Measurements from ENCODE around the gene GREM2. TPM values are rescaled to one million over a fixed set of nuclear protein-coding genes. Genes with fewer than 3 reads are reported as not detected.

Gene GREM2
- total RNA-seq, 4 donors from 2014 or later, result 0.83 to 3.1 (median 2.8) TPM

DNA sequence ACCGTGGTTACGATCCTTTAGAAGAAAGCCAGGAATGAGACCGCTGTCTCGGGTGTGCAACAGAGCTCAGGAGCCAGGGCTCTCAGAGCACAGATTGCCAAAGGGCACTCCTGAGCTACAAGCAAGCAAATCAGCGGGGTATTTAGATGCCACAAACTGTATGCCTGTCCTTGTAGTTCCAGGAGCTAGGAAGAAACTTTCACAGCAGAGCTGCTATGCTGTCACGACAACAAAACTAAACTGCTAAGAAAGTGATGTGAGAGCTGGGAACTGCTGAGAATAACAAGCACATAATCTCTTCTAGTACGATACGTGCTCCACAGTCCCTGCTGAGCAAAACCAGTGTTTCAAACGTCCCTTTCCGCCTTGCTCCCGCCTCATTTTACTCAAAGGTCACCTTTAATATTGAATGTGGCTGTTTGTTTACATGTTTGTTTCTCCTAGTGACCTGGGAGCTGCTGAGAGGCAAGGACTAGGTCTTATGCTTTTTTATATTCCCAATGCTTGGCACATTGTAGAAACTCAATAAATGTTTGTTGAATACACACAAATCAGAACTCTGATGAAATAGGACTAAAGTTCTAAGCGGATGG lies 14.7 kb downstream of the GREM2 start:
- Histone ChIP-seq H3K9me3 (no peaks in the 10 kb centered on the region), H3K4me3 (peak overlapping the region; percentile 8 to 39 (median 22)), H3K27ac (replicated peaks in 1 of 4) (peak overlapping the region; percentile 12 to 56 (median 44)), H3K4me1 (peaks cover 0 to 14% (median 9%) of the 10 kb centered on the region in 4 donors), H3K36me3 (no peaks in the 10 kb centered on the region), H3K27me3 (no peaks in the 10 kb centered on the region)
- intact Hi-C loops (cut with DNase I), result no loop called here
- DNase-seq (ENCODE audit: extremely low spot score), result no peak
- 43% methylated on average over 12 of the region's 12 CpGs for WGBS
- TF ChIP-seq POLR2A (IDR thresholded peaks at IDR 0.05; ENCODE audit: low read depth) (no peak), POLR2AphosphoS5 (IDR thresholded peaks at IDR 0.05) (no peak), EP300 (IDR thresholded peaks at IDR 0.05) (no peak), CTCF (IDR thresholded peaks at IDR 0.05) (no peak)

GRCh38 chr1:240595476-240595875 lies 16.5 kb downstream of the GREM2 start:
- Histone ChIP-seq H3K9me3 (no peaks in the 10 kb centered on the region), H3K4me1 (peaks cover 0 to 14% (median 9%) of the 10 kb centered on the region in 4 donors), H3K27me3 (no peaks in the 10 kb centered on the region), H3K27ac (replicated peaks in 1 of 4) (no peak overlapping the region), H3K4me3 (no peak overlapping the region), H3K36me3 (no peaks in the 10 kb centered on the region)
- intact Hi-C loops (cut with DNase I), result no loop called here
- no peak for DNase-seq (ENCODE audit: extremely low spot score)
- WGBS, result 61% methylated on average over 2 of the region's 2 CpGs
- TF ChIP-seq POLR2AphosphoS5 (IDR thresholded peaks at IDR 0.05) (no peak), POLR2A (IDR thresholded peaks at IDR 0.05; ENCODE audit: low read depth) (no peak), CTCF (IDR thresholded peaks at IDR 0.05) (no peak)

DNA sequence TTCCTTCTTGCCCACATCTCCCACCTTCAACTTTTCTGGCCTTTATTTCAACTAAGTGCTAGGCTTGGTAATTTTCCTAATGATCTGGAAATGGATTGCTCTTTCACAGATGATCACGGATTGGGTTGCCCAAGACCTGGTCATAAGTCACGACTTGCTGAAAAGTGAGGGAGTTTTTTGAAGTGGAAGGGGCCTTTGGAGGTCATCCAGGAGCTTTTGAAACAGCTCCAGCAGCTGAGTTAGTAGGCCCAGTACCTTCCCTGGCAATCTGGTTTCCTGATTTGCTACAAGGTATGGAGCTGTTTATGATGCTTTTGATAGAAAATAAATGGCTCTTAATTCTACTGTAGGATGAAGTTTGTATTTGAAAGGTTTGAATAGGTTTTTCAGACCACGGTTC lies 20.4 kb downstream of the GREM2 start:
- Histone ChIP-seq H3K27me3 (no peaks in the 10 kb centered on the region), H3K27ac (replicated peaks in 1 of 4) (no peak overlapping the region), H3K36me3 (no peaks in the 10 kb centered on the region), H3K9me3 (no peaks in the 10 kb centered on the region), H3K4me3 (no peak overlapping the region), H3K4me1 (peaks cover 0 to 3% (median 1%) of the 10 kb centered on the region in 4 donors)
- WGBS, result 80% methylated on average over 3 of the region's 3 CpGs
- intact Hi-C loops (cut with DNase I), result no loop called here
- DNase-seq (ENCODE audit: extremely low spot score), result peak; percentile 31
- TF ChIP-seq EP300 (IDR thresholded peaks at IDR 0.05), result no peak
- no peak for TF ChIP-seq POLR2AphosphoS5 (IDR thresholded peaks at IDR 0.05)
- no peak for TF ChIP-seq POLR2A (IDR thresholded peaks at IDR 0.05; ENCODE audit: low read depth)
- TF ChIP-seq CTCF (IDR thresholded peaks at IDR 0.05), result no peak

DNA sequence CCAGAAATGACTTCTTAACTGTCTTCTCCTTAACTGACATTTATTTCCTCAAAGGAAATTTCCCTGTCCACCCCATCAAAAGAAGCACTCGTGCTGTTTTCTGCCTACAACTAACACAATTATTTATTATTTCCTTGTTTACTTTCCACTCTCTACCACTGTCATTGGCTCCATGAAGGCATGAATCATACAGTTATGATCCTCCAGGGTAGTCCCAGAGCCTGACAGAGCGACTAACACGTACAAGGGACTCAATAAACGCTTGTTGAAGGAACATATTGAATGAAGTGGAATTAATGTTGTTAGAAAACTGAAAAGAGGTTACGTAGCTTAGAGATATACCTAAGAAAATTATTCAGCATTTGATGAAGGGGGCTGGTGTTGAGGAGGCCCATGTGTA lies 20.9 kb downstream of the GREM2 start:
- intact Hi-C loops (cut with DNase I), result no loop called here
- TF ChIP-seq POLR2AphosphoS5 (IDR thresholded peaks at IDR 0.05) (no peak), CTCF (IDR thresholded peaks at IDR 0.05) (no peak), POLR2A (IDR thresholded peaks at IDR 0.05; ENCODE audit: low read depth) (no peak), EP300 (IDR thresholded peaks at IDR 0.05) (no peak)
- no peaks in the 10 kb centered on the region for H3K4me1 ChIP-seq
- no peaks in the 10 kb centered on the region for H3K9me3 ChIP-seq
- no peaks in the 10 kb centered on the region for H3K27me3 ChIP-seq
- WGBS, result 86% methylated on average over 5 of the region's 5 CpGs
- H3K36me3 ChIP-seq, result no peaks in the 10 kb centered on the region
- H3K4me3 ChIP-seq, result no peak overlapping the region
- H3K27ac ChIP-seq (replicated peaks in 1 of 4), result no peak overlapping the region
- DNase-seq (ENCODE audit: extremely low spot score), result peak; percentile 60

GRCh38 chr1:240589585-240590110 lies 22.3 kb downstream of the GREM2 start:
- Histone ChIP-seq H3K4me3 (no peak overlapping the region), H3K36me3 (no peaks in the 10 kb centered on the region), H3K4me1 (no peaks in the 10 kb centered on the region), H3K9me3 (no peaks in the 10 kb centered on the region), H3K27me3 (no peaks in the 10 kb centered on the region), H3K27ac (replicated peaks in 1 of 4) (no peak overlapping the region)
- intact Hi-C loops (cut with DNase I), result no loop called here
- TF ChIP-seq CTCF (IDR thresholded peaks at IDR 0.05), result no peak
- TF ChIP-seq EP300 (IDR thresholded peaks at IDR 0.05), result no peak
- no peak for TF ChIP-seq POLR2AphosphoS5 (IDR thresholded peaks at IDR 0.05)
- TF ChIP-seq POLR2A (IDR thresholded peaks at IDR 0.05; ENCODE audit: low read depth), result no peak
- WGBS, result 82% methylated on average over 5 of the region's 5 CpGs
- DNase-seq (ENCODE audit: extremely low spot score), result peak; percentile 62

Data from esophagus muscularis mucosa (tissue), 4 donors.